GM18870 (cell line): Measurements from ENCODE around the gene PLD5.
"Not testable (repeated sequence)": the region's sequence is repeated elsewhere in the genome, so short reads cannot be mapped to it uniquely, and the experiment has no call there.

Experiments
- ATAC-seq: cut with Tn5 transposase; IDR thresholded peaks from one replicate; pipeline ENCODE4 v1.9.1; 2021; ENCODE audit warnings: moderate library complexity; ENCODE audit not compliant: unreplicated experiment

PLD5 gene

GRCh38 chr1:242178924-242179708 lies 345.4 kb downstream of the PLD5 start:
- no peak for ATAC-seq

- ATAC-seq = no peak
Observed at GRCh38 chr1:242178436-242178835, 346.1 kb downstream of the PLD5 start.

- ATAC-seq = no peak
Observed at GRCh38 chr1:242162140-242162539, 362.4 kb downstream of the PLD5 start.

- peak; percentile 56 for ATAC-seq
Observed at GRCh38 chr1:242147096-242147976, 377.2 kb downstream of the PLD5 start.

GRCh38 chr1:242146652-242147051 lies 377.8 kb downstream of the PLD5 start:
- no peak for ATAC-seq

GRCh38 chr1:242140836-242141235 lies 383.7 kb downstream of the PLD5 start:
- no peak for ATAC-seq

- no peak for ATAC-seq
Observed at GRCh38 chr1:242139986-242140385, 384.5 kb downstream of the PLD5 start.

GRCh38 chr1:242139442-242139841 lies 385.1 kb downstream of the PLD5 start:
- ATAC-seq = peak; percentile 67

- ATAC-seq = no peak
Observed at GRCh38 chr1:242133796-242134195, 390.7 kb downstream of the PLD5 start.

- no peak for ATAC-seq
Observed at GRCh38 chr1:242133351-242133750, 391.1 kb downstream of the PLD5 start.

- ATAC-seq = no peak
Observed at GRCh38 chr1:242132121-242132817, 392.2 kb downstream of the PLD5 start.

- peak; percentile 81 for ATAC-seq
Observed at GRCh38 chr1:242128951-242129502, 395.5 kb downstream of the PLD5 start.

GRCh38 chr1:242120432-242120831 lies 404.1 kb downstream of the PLD5 start:
- ATAC-seq = no peak

- ATAC-seq = no peak
Observed at GRCh38 chr1:242100921-242101320, 423.6 kb downstream of the PLD5 start.

GRCh38 chr1:242097283-242097682 lies 427.2 kb downstream of the PLD5 start:
- ATAC-seq = not testable (repeated sequence)

- no peak for ATAC-seq
Observed at GRCh38 chr1:242093116-242093515, 431.4 kb downstream of the PLD5 start.

GRCh38 chr1:242089911-242090310 lies 434.6 kb downstream of the PLD5 start:
- no peak for ATAC-seq

GRCh38 chr1:242088875-242089274 lies 435.6 kb downstream of the PLD5 start:
- ATAC-seq = no peak

- no peak for ATAC-seq
Observed at GRCh38 chr1:242086706-242087105, 437.8 kb downstream of the PLD5 start.

GRCh38 chr1:242086093-242086492 lies 438.4 kb downstream of the PLD5 start:
- ATAC-seq = no peak

- no peak for ATAC-seq
Observed at GRCh38 chr1:242083742-242084141, 440.8 kb downstream of the PLD5 start.
